Stimulated activated naive CD8-positive, alpha-beta T cell treated with anti-CD3 and anti-CD28 coated beads, Interleukin-15, amount 100 ng/mL, for 72 hours (primary cell): ENCODE measurements around the gene DUT.

Experiments
- ATAC-seq: fragments of 150-1000 bp; cut with Tn5 transposase; 2 replicates; pipeline ENCODE4 v1.10.0; 2021; ENCODE audit warnings: mild to moderate bottlenecking, moderate library complexity
- DNase-seq, 2 donors: peaks; one replicate each; pipeline ENCODE4 v3.0.0; 2021 to 2022
- H3K27ac Mint-ChIP-seq, 2 donors: one replicate each; pipeline ENCODE4 v1.8.0; 2022; ENCODE audit warnings: mild to moderate bottlenecking in 2 of 2, mixed read lengths in 2 of 2, moderate library complexity in 2 of 2
- H3K27me3 Mint-ChIP-seq: one replicate; pipeline ENCODE4 v1.8.0; 2022; ENCODE audit warnings: mixed read lengths
- H3K4me1 Mint-ChIP-seq: one replicate; pipeline ENCODE4 v1.8.0; 2022; ENCODE audit warnings: mild to moderate bottlenecking, mixed read lengths
- H3K4me3 Mint-ChIP-seq, 2 donors: one replicate each; pipeline ENCODE4 v1.8.0; 2022; ENCODE audit warnings: mild to moderate bottlenecking in 2 of 2, mixed read lengths in 2 of 2, moderate library complexity in 1 of 2
- H3K9me3 Mint-ChIP-seq, 2 donors: one replicate each; pipeline ENCODE4 v1.8.0; 2022; ENCODE audit warnings: mixed read lengths in 2 of 2

Gene DUT

GRCh38 chr15:48374472-48374871, 43.2 kb downstream of the DUT start:
- Mint-ChIP-seq H3K4me3 (no peak overlapping the region), H3K27me3 (peaks cover 34% of the 10 kb centered on the region), H3K4me1 (no peaks in the 10 kb centered on the region), H3K27ac (no peak overlapping the region), H3K9me3 (peaks cover 0 to 9% of the 10 kb centered on the region in 2 donors)
- ATAC-seq (no peak), DNase-seq (no peak)

GRCh38 chr15:48375767-48376166, 44.5 kb downstream of the DUT start:
- Mint-ChIP-seq H3K4me1 (no peaks in the 10 kb centered on the region), H3K9me3 (peaks cover 0 to 9% of the 10 kb centered on the region in 2 donors), H3K27me3 (peaks cover 34% of the 10 kb centered on the region), H3K27ac (no peak overlapping the region), H3K4me3 (no peak overlapping the region)
- ATAC-seq (no peak), DNase-seq (no peak)

DNA sequence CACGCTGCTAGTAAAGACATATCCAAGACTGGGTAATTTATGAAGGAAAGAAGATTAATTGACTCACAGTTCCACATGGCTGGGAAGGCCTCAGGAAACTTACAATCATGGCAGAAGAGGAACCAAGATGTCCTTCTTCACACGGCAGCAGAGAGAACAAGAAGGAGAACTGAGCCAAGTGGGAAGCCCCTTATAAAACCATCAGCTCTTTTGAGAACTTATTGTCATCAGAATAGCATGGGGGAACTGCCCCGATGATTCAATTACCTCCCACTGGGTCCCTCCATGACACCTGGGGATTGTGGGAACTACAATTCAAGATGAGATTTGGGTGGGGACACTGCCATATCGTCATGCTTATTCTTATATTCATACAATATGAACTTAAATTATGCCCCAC, 49.0 kb downstream of the DUT start:
- Mint-ChIP-seq H3K4me1 (no peaks in the 10 kb centered on the region), H3K27ac (no peak overlapping the region), H3K4me3 (no peak overlapping the region), H3K9me3 (peaks cover 0 to 9% of the 10 kb centered on the region in 2 donors), H3K27me3 (peaks cover 30% of the 10 kb centered on the region)
- DNase-seq, result no peak
- no peak for ATAC-seq

GRCh38 chr15:48381861-48382260, 50.6 kb downstream of the DUT start:
- no peak overlapping the region for H3K4me3 Mint-ChIP-seq

GRCh38 chr15:48383031-48383430, 51.8 kb downstream of the DUT start:
- Mint-ChIP-seq H3K27me3 (peaks cover 27% of the 10 kb centered on the region), H3K9me3 (no peaks in the 10 kb centered on the region), H3K4me1 (no peaks in the 10 kb centered on the region), H3K27ac (no peak overlapping the region), H3K4me3 (no peak overlapping the region)
- DNase-seq, result no peak
- ATAC-seq, result no peak

More at GRCh38 chr15:48381861-48382260, 50.6 kb downstream of the DUT start:
- ATAC-seq (no peak), DNase-seq (no peak)
- Mint-ChIP-seq H3K27ac (no peak overlapping the region), H3K9me3 (peaks cover 0 to 9% of the 10 kb centered on the region in 2 donors), H3K27me3 (peaks cover 30% of the 10 kb centered on the region), H3K4me1 (no peaks in the 10 kb centered on the region)

GRCh38 chr15:48384616-48385015, 53.4 kb downstream of the DUT start:
- no peaks in the 10 kb centered on the region for H3K4me1 Mint-ChIP-seq
- no peak for DNase-seq
- no peak for ATAC-seq
- peaks cover 27% of the 10 kb centered on the region for H3K27me3 Mint-ChIP-seq
- H3K9me3 Mint-ChIP-seq, result no peaks in the 10 kb centered on the region
- H3K4me3 Mint-ChIP-seq, result no peak overlapping the region
- no peak overlapping the region for H3K27ac Mint-ChIP-seq

GRCh38 chr15:48385031-48385830, 54.0 kb downstream of the DUT start:
- no peaks in the 10 kb centered on the region for H3K4me1 Mint-ChIP-seq
- H3K4me3 Mint-ChIP-seq, result no peak overlapping the region
- DNase-seq (no peak), ATAC-seq (no peak)
- no peak overlapping the region for H3K27ac Mint-ChIP-seq
- peaks cover 27% of the 10 kb centered on the region for H3K27me3 Mint-ChIP-seq
- H3K9me3 Mint-ChIP-seq, result no peaks in the 10 kb centered on the region

DNA sequence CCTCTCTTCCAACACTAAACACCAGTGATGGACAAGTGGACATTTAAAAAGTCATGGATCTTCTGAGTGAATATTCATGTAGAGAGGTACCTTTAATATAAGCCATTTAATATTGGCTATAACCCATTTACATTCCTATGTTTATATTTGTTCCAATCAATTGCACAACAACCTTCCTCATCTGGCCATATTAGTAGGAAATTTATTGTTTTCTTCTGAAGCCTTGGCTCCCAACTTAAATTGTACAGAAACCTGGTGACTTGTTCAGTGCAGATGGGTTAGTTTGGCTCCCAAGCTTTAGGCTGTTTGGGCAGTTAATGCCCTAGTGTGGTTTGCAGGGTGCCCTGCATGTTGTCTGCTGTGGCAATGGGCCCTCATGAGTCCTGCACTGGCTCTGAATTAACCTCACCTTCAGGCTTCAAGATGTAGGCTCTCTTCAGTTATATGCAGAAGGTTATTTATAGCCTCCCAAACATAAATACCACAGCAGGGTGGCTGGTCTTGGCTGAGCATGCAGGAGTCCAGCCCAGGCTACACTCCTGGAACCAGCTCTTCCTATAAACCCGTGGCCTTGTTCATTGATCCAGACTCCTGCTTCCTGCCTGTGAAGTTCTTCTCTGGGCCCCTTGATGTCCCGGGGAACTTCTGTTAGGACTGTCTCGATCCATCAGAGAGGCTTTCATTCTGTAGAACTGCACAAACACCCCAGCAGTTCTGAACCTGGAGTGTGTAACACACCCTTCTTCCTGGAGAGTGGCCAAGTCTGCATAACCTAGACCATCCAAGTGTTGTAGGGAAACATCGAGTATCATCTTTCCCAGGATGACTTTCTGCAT, 57.0 kb downstream of the DUT start:
- no peak for DNase-seq

GRCh38 chr15:48388910-48389309, 57.7 kb downstream of the DUT start:
- no peak for ATAC-seq
- Mint-ChIP-seq H3K27me3 (peaks cover 17% of the 10 kb centered on the region), H3K27ac (no peak overlapping the region), H3K4me1 (no peaks in the 10 kb centered on the region), H3K4me3 (no peak overlapping the region), H3K9me3 (no peaks in the 10 kb centered on the region)
- no peak for DNase-seq

More for the DNA sequence above, 57.0 kb downstream of the DUT start:
- Mint-ChIP-seq H3K9me3 (no peaks in the 10 kb centered on the region), H3K4me1 (no peaks in the 10 kb centered on the region), H3K4me3 (no peak overlapping the region), H3K27ac (no peak overlapping the region), H3K27me3 (peaks cover 24% of the 10 kb centered on the region)
- ATAC-seq, result no peak

DNA sequence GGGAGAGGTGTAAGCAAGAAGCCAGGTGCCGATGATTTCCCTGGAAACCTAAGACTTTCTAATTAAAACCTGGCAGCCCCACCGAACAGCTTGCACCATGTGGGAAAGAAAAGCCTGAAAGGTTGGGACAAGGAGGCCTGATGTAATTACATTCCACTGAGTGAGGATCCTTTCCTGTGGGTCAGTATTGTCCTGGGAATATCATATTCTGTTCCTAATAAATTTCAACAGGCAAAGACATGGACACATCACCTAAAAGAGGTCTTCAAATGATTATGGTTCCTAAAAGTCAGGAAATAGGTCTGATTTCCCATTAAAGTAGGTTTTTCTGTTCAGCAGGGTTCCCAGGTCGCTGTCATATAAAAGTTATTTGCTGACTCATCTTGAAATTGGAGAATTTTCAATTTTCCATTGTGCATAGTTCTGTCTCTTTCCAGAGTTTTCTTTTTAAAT, 58.5 kb downstream of the DUT start:
- H3K4me1 Mint-ChIP-seq, result no peaks in the 10 kb centered on the region
- no peak overlapping the region for H3K4me3 Mint-ChIP-seq
- H3K27me3 Mint-ChIP-seq, result peaks cover 16% of the 10 kb centered on the region
- DNase-seq, result no peak
- ATAC-seq, result no peak
- H3K9me3 Mint-ChIP-seq, result no peaks in the 10 kb centered on the region
- H3K27ac Mint-ChIP-seq, result no peak overlapping the region

- DNase-seq (no peak), ATAC-seq (no peak)
- no peak overlapping the region for H3K27ac Mint-ChIP-seq
- no peaks in the 10 kb centered on the region for H3K9me3 Mint-ChIP-seq
- H3K27me3 Mint-ChIP-seq, result no peaks in the 10 kb centered on the region
- H3K4me3 Mint-ChIP-seq, result no peak overlapping the region
- no peaks in the 10 kb centered on the region for H3K4me1 Mint-ChIP-seq
Observed at GRCh38 chr15:48391950-48392349, 60.7 kb downstream of the DUT start.

GRCh38 chr15:48392356-48392755, 61.1 kb downstream of the DUT start:
- Mint-ChIP-seq H3K27ac (no peak overlapping the region), H3K27me3 (no peaks in the 10 kb centered on the region), H3K4me3 (no peak overlapping the region), H3K4me1 (no peaks in the 10 kb centered on the region), H3K9me3 (no peaks in the 10 kb centered on the region)
- no peak for DNase-seq
- no peak for ATAC-seq
